DMS153 treated with DMSO at 0.1 percent for 48 hours (cell line): ENCODE measurements around the gene SEPTIN8.
"Not testable (repeated sequence)": the region's sequence is repeated elsewhere in the genome, so short reads cannot be mapped to it uniquely, and the experiment has no call there.

Source experiments
- DNase-seq: peaks from one replicate; lab custom pipeline; 2025; ENCODE audit not compliant: unreplicated experiment; lab: John Stamatoyannopoulos, UW

The SEPTIN8 gene

GRCh38 chr5:132812781-132813598 lies 36.0 kb upstream of the SEPTIN8 start, which contains the start of gene SOWAHA:
SOWAHA (plus strand) TSS chr5:132813302; CDS start chr5:132813622, 320 bp downstream.
- DNase-seq, result no peak

GRCh38 chr5:132812123-132812765 lies 35.2 kb upstream of the SEPTIN8 start:
- DNase-seq, result no peak

- DNase-seq, result no peak
Observed at GRCh38 chr5:132810605-132811004, 33.6 kb upstream of the SEPTIN8 start.

DNA sequence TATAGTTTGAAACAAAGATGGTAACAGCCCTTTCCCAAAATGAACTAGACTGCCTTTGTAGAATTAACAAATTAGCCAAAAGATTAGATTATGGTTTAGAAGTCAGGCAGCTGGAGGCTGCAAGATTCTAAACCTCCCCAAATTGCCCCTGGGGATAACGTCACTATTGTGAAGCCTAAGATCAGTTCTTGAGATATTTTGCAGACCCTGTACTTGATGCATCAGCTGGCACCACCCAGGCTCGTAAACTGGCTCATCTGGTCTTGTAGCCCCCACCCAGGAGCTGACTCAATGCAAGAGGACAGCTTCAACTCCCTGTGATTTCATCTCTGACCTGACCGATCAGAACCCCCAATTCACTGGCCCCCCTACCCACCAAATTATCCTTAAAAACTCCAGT lies 31.8 kb upstream of the SEPTIN8 start:
- DNase-seq, result no peak

GRCh38 chr5:132808448-132808847 lies 31.4 kb upstream of the SEPTIN8 start:
- DNase-seq, result no peak

- no peak for DNase-seq
Observed at GRCh38 chr5:132807163-132807838, 30.3 kb upstream of the SEPTIN8 start.

GRCh38 chr5:132806804-132807162 lies 29.7 kb upstream of the SEPTIN8 start:
- DNase-seq, result not testable (repeated sequence)

- not testable (repeated sequence) for DNase-seq
Observed at GRCh38 chr5:132805872-132806271, 28.8 kb upstream of the SEPTIN8 start.

DNA sequence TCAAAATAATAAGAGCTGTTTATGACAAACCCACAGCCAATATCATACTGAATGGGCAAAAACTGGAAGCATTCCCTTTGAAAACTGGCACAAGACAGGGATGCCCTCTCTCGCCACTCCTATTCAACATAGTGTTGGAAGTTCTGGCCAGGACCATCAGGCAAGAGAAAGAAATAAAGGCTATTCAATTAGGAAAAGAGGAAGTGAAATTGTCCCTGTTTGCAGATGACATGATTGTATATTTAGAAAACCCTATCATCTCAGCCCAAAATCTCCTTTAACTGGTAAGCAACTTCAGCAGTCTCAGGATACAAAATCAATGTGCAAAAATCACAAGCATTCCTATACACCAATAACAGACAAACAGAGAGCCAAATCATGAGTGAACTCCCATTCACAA lies 27.2 kb upstream of the SEPTIN8 start:
- DNase-seq, result not testable (repeated sequence)

DNA sequence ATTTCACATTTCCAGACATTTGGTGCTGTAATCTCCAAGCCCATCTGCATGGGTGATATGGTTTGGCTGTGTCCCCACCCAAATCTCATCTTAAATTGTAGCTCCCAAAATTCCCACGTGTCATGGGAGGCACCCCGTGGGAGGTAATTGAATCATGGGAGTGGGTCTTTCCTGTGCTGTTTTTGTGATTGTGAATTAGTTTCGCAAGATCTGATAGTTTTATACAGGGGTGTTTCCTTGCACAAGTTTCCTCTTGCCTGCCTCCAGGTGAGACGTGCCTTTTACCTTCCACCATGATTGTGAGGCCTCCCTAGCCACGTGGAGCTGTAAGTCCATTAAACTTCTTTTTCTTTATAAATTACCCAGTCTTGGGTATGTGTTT lies 25.6 kb upstream of the SEPTIN8 start:
- DNase-seq, result not testable (repeated sequence)

GRCh38 chr5:132802044-132802684 lies 25.1 kb upstream of the SEPTIN8 start:
- DNase-seq, result no peak

GRCh38 chr5:132800545-132800944 lies 23.5 kb upstream of the SEPTIN8 start:
- DNase-seq, result no peak

- DNase-seq, result no peak
Observed at GRCh38 chr5:132799392-132799791, 22.4 kb upstream of the SEPTIN8 start.

GRCh38 chr5:132797651-132798050 lies 20.6 kb upstream of the SEPTIN8 start:
- no peak for DNase-seq

- no peak for DNase-seq
Observed at GRCh38 chr5:132791026-132791425, 14.0 kb upstream of the SEPTIN8 start.

GRCh38 chr5:132790201-132790865 lies 13.3 kb upstream of the SEPTIN8 start:
- no peak for DNase-seq

DNA sequence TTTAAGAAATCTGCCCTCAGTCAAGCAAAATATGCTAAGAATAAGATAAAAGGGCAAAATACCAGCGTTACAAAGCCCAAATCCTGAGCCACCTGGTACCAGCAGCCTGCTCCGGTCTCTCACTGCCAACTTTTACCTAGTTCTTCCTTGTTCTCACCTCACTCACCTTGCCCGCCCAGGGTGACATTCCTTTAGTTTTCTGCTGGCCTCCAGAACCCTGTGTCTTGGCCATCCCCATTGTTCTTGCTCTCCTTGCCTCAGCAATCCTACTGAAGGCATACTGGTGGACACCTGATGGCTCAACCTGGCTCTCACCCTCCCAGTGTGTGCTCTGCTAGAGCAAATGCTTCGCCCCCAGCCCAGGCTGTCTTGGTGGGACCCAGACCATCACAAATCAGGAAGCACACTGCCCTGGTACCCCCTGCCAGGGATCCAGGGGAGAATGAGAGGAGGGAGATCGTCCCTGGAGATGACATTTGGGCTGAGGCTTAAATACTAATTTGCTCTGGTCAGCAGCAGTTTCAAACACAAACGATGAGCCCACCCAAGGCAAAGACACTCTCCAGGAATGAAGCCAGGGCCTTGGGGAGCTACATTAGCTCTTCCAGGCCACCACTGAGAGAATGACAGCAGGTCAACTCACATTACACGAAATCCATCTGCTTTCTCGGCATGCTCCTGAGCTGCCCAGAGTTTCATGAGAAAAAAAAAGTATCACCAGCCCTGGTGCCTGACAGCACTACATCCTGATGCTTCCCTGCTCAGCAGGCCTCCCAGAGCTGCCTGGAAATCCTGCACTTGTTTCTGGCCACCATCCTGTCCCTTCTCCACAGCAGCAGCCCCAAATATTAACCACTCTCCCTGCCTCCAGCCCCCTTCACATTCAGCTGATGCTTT lies 12.2 kb upstream of the SEPTIN8 start:
- no peak for DNase-seq

DNA sequence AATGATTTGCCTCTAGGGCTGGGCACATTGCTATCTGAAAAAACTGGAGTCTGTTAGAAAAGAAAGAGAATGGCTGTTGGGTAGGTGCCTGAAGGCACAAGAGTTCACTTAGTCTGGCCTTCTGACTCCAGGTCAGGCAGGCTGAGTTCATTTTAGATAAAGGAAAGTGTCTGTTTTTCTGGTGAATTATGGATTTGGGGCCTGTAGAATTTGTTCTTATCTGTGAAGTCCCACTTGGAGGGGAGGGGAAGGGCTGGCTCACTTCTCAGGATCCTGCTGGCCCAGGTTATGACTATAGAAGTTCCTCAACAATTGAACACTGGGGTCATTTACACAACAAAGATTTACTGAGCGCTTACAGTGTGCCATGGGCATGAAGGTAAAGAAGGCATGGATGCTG lies 11.5 kb upstream of the SEPTIN8 start:
- no peak for DNase-seq

GRCh38 chr5:132787076-132787475 lies 10.0 kb upstream of the SEPTIN8 start:
- no peak for DNase-seq

DNA sequence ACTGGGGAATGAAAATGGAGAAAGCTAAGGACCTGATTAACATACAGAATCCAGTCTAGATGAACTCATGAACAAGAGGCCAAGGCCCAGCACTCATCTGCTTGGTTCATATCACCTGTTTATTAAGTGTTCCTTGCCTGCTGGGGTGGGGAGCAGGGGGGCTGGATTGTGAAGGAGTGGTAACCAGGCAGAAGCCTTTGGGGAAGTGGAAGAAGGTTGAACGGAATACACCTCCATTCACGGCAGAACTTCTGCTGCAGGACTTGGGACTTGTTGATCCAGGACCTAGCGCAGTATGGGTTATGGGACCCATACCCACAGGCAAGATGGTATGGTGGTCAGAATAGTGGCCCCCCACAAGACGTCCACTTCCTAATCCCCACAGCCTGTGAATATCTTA lies 8.8 kb upstream of the SEPTIN8 start:
- DNase-seq, result no peak
